ENCODE data around the gene CGN.

The CGN gene

GRCh38 chr1:151556052-151556451, 44.9 kb downstream of the CGN start:
- TF ChIP-seq CTCF (IDR thresholded peaks at IDR 0.05; ENCODE audit: borderline replicate concordance, insufficient read depth, low read depth, low read length) = no peak
- no peak overlapping the region for H3K4me3 ChIP-seq (ENCODE audit: low read depth, low read length)

- no peak overlapping the region for H3K4me3 ChIP-seq (ENCODE audit: low read depth, low read length)
- TF ChIP-seq CTCF (IDR thresholded peaks at IDR 0.05; ENCODE audit: borderline replicate concordance, insufficient read depth, low read depth, low read length) = no peak
Measured at GRCh38 chr1:151562661-151563060, 51.5 kb downstream of the CGN start.

GRCh38 chr1:151563376-151563775, 52.2 kb downstream of the CGN start:
- H3K4me3 ChIP-seq (ENCODE audit: low read depth, low read length) = no peak overlapping the region
- no peak for TF ChIP-seq CTCF (IDR thresholded peaks at IDR 0.05; ENCODE audit: borderline replicate concordance, insufficient read depth, low read depth, low read length)

GRCh38 chr1:151565502-151566189, 54.5 kb downstream of the CGN start:
- TF ChIP-seq CTCF (IDR thresholded peaks at IDR 0.05; ENCODE audit: borderline replicate concordance, insufficient read depth, low read depth, low read length) = no peak
- no peak overlapping the region for H3K4me3 ChIP-seq (ENCODE audit: low read depth, low read length)

GRCh38 chr1:151568626-151569088, 57.5 kb downstream of the CGN start:
- no peak for TF ChIP-seq CTCF (IDR thresholded peaks at IDR 0.05; ENCODE audit: borderline replicate concordance, insufficient read depth, low read depth, low read length)
- no peak overlapping the region for H3K4me3 ChIP-seq (ENCODE audit: low read depth, low read length)

GRCh38 chr1:151570819-151571218, 59.6 kb downstream of the CGN start:
- no peak for TF ChIP-seq CTCF (IDR thresholded peaks at IDR 0.05; ENCODE audit: borderline replicate concordance, insufficient read depth, low read depth, low read length)

More at GRCh38 chr1:151570819-151571218, 59.6 kb downstream of the CGN start:
- H3K4me3 ChIP-seq (ENCODE audit: low read depth, low read length) = no peak overlapping the region

Measured in GM12875 (cell line).